SHP77 (cell line): ENCODE results near the gene AGAP6.
A peak's percentile ranks its signal among the peaks of the same experiment; 100 is the strongest.
"Not testable (repeated sequence)": the region's sequence is repeated elsewhere in the genome, so short reads cannot be mapped to it uniquely, and the experiment has no call there.

ENCODE experiments used
- DNase-seq, 2 experiments: peaks; one replicate each; lab custom pipeline; 2025; lab: John Stamatoyannopoulos, UW

The AGAP6 gene

DNA sequence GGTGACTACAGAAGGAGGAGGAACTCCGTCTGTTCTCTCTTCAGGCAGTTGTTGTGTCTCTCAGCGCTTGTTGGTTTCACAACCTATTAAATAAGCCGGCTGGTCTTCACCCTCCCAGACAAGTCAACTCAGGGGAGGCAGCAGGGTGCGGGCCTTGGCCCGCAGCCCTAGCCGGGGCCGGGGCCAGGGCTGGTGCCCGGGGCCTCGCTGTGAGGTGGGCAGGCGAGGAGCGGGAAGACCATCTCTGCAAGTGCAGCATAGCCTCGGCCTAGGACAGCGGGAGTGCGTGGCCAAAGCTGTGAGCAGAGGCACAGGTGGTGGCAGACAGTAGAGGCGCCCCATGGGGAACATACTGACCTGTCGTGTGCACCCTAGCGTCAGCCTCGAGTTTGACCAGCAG lies at the start of gene AGAP6:
AGAP6 (plus strand) TSS at position 31 of the 400 bp plus-strand sequence; CDS start at position 341, 310 bp downstream.
- not testable (repeated sequence) for DNase-seq

DNA sequence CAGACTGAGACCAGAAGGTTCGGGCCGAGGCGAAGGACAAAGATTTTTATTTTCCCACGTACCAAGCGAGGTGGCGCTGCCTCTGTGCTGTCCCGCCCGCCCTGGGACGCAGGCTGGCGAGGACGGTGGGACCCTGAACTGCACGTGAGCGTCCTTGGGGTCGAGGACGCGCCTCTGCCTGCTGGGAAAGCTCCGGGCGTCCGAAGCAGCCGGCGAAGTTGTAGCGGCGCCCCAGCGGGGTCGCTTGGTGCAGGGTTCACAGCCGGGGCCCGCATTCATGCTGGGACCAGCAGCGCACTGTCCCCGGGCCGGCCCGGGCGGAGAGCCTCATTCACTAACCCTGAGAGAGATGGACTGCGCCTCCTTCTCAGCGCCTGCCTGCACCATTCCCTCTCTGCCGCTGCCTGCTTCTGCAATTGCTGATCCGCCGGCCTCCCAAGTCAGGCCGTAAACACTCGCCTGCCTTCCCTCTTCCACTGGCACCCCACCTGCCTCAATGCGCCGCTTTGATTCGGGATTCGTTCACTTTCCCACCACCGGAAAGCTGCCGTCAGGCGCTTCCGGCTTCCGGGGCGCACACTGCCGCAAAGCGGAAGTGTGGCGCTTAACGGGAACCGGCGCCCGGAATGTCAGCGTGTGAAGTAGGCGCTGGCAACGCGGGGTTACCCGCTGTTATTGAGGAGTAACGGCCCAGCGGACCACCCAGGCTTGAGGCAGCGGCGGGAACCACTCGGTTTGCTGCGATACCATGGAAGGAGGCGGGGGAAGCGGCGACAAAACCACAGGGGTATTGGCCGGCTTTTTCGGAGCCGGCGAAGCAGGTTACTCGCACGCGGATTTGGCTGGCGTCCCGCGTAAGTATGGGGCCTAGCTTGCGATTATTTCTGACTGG lies 46.5 kb upstream of the AGAP6 start, which contains the start of the genes PARG and TIMM23B:
PARG (minus strand) TSS at position 581 of the 892 bp plus-strand sequence; CDS start at position 279, 302 bp downstream.
TIMM23B (plus strand) TSS at position 607 of the 892 bp plus-strand sequence; CDS start at position 749, 142 bp downstream.
- DNase-seq: peak; percentile 15 to 37

DNA sequence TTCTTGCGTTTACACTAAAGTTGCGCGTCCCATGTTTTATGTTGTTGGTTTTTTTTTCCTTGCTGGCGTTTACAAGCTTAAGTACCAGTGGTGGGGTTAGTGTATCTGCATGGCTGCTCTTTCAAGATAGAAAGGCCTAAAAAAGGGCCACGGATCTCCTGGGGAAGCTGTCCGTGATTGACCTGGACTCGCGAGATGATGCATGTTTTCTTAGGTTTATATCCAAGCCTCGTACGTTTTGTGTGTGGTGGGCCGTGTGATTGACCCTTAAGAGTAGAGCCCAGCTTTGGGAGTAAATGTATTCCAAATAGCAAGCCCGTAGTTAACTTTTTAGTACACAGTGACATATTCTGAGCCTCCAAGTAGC lies 45.9 kb upstream of the AGAP6 start:
- DNase-seq: not testable (repeated sequence)

DNA sequence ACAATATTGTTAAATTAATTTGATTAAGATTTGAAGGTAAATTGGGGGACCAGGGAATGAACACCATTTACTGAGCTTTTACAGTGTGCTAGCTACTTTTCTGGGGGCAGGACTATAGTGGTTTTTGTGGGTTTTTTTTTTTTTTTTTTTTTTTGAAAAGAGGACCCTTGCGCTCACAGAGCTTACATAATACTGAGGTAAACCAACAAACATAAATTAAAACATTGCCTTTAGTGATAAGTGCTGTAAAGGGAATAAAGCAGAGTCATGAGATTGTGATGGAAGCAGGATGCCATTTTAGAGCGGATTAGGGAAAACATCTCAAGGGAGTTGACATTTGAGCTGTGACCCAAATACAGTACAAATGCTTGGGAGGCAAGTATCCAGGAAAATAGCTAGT lies 44.6 kb upstream of the AGAP6 start:
- DNase-seq: not testable (repeated sequence)

DNA sequence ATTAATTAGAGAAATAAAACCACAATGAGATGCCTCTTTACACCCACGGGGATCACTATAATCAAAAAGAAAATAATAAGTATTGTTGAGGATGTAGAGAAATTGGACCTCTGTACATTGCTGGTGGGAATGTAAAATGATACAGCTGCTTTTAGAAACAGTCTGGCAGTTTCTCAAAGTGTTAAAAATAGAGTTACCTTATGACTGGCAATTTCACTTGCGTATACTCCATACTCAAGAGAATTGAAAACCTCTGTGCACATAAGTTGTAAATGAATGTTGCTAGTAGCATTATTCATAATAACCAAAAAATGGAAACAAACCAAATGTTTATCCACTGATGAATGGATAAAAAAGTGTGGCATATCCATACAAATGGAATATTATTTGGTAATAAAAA lies 40.1 kb upstream of the AGAP6 start:
- not testable (repeated sequence) for DNase-seq

DNA sequence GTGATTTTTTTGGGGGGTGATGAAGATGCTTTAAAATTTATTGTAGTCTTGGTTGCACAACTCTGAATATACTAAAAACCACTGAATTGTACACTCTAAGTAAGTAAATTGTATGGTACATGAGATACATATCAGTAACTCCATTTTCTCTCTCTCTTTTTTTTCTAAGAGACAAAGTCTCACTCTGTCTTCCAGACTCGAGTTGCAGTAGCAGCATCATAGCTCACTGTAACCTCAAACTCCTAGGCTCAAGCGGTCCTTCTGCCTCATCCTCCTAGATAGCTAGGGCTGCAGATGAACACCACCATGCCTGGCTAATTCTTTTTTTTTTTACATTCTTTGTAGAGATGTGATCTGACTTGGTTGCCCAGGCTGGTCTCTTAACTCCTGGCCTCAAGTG lies 39.5 kb upstream of the AGAP6 start:
- DNase-seq: not testable (repeated sequence)

DNA sequence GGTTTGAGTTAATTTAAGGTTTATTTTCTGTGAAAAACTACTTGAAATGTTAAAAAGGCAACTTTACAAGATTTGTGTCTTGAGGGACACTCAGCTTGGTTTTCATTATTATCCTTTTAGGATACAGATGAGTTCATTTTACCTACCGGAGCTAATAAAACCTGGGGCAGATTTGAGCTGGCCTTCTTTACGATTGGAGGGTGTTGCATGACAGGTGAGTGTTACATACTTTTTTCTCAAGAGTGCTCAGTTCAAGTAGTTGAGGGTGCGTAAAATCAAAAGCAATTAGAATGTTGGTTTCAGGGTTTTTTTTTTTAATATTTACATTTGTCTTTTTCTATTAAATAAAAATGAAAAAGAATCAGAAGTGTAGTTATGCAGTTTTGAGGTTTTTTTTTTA lies 36.2 kb upstream of the AGAP6 start:
- DNase-seq: not testable (repeated sequence)

DNA sequence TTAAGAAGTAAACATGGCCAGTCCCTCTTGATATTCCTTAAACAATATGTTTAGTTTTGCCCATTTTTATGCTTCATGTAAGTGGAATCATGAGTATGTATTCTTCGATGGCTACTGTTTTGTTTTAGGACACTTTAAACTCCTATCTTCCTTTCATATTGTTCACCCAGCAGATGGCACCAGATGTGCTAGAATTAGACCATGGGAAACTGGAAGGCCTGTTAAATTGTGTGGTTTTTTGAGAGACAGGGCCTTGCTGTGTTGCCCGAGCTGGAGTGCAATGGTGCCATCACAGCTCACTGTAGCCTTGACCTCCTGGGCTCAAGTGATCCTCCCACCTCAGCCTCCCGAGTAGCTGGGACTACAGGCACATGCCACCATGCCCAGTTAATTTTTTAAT lies 35.1 kb upstream of the AGAP6 start:
- DNase-seq: not testable (repeated sequence)

DNA sequence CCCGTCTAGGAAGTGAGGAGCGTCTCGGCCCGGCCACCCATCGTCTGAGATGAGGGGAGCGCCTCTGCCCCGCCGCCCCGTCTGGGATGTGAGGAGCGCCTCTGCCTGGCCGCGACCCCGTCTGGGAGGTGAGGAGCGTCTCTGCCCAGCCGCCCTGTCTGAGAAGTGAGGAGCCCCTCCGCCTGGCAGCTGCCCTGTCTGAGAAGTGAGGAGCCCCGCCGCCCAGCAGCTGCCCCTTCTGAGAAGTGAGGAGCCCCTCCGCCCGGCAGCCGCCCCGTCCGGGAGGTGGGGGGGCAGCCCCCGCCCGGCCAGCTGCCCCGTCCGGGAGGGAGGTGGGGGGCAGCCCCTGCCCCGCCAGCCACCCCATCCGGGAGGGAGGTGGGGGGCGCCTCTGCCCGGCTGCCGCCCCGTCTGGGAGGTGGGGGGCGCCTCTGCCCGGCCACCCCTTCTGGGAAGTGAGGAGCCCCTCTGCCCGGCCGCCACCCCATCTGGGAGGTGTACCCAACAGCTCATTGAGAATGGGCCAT lies 17.8 kb upstream of the AGAP6 start:
- not testable (repeated sequence) for DNase-seq

DNA sequence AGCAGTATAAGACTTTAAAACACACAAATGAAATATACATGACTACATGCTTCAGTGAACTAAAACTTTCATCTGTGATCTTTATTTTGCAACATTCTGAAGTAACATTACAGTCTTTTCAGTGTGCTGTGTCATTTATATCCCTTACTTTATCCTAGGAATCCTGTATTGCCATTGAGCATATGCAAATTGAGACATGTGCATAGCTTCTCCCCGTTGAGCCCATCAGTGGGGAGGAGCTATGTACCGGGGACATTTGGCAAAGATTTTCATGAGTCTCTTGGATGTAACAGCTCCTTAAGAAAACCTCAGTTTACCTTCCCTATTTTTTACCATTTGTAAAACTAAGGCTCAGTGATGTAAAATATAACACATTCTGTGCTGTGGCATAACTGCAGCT lies 16.7 kb upstream of the AGAP6 start:
- not testable (repeated sequence) for DNase-seq

DNA sequence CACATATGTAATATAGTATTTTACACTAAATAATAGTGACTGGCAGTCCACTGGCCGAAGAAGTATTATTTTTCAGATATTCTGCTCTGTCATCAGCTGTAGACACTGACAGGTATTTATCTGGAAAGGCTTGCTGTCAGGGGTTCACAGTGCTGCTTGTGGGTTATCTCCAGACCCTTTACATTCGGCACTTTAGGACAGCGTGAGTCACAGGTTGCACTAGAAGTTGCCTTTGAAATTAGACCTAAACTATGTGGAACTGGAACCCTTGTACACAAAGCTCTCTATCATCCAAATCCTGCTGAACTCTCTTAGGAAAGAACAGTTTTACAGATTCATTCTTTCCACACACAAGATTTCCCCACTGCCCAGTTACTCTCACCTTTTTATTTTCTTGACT lies 16.1 kb upstream of the AGAP6 start:
- DNase-seq: not testable (repeated sequence)

DNA sequence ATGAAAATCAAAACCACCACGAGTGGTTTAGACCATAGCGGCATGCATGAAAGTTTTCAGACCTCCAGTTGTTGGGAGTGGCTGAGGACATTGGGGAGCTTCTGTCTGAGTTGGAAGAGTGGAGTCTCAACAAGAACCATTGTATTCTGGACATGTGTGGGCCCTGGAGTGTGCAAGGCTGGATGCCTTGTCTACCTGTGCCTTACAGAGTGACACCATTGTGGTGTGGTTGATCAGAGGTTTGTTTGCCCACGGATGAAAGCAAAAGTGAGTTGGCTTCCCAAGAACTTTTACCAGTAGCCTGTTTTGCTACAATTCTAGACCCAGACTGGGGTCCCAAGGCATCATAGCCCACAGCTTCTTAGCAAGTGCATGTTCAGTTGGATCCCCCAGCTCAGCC lies 10.4 kb upstream of the AGAP6 start:
- not testable (repeated sequence) for DNase-seq

DNA sequence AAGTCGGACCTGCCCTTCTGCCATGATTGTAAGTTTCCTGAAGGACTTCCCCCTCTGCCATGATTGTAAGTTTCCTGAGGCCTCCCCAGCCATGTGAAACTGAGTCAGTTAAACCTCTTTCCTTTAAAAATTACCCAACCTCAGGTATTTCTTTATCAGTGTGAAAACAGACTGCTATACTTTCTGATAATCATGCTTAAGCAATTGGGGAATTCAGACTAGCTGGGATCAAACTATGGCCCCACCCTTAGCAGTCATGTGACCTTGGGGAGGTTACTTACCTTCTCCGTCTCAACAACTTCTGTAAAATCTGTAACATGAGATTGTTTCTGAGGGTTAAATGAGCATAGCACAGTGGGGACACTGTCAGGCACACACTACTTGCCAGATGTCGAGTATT lies 999 bp upstream of the AGAP6 start:
- DNase-seq: not testable (repeated sequence)

DNA sequence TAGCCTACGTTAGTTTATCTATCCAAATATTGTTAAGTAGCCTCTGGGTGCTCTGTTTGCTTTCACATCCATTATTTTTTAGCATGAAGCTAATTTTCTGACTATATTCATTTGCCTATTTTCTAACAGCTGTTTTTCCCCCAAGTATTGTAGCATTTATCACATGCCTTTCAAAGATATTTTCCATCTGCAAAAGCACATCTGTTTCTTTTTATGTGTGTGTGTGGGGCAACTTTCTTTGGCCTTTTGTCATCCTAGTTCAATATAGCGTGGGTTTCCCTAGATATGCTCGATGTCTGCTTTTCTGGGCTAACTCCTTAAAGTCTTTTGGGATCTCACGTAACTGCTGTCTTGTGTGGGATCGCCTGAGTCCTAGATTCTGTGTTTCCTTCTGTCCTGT lies 7.1 kb downstream of the AGAP6 start:
- not testable (repeated sequence) for DNase-seq

DNA sequence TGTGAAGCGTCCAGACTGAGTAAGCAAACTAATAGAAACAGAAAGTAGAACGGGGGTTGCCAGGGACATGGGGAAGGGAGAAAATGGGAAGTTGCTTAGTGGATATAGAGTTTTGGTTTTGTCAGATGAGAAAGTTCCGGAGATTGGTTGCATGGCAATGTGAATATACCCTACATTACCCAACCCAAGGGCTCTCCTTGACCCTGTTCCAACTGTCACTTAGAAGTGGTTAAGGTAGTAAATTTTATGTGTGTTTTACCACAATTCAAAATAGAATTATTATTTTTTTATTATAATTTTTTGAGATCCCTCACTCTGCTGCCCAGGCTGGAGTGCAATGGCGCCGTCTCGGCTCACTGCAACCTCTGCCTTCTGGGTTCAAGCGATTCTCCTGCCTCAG lies 25.8 kb downstream of the AGAP6 start:
- not testable (repeated sequence) for DNase-seq

DNA sequence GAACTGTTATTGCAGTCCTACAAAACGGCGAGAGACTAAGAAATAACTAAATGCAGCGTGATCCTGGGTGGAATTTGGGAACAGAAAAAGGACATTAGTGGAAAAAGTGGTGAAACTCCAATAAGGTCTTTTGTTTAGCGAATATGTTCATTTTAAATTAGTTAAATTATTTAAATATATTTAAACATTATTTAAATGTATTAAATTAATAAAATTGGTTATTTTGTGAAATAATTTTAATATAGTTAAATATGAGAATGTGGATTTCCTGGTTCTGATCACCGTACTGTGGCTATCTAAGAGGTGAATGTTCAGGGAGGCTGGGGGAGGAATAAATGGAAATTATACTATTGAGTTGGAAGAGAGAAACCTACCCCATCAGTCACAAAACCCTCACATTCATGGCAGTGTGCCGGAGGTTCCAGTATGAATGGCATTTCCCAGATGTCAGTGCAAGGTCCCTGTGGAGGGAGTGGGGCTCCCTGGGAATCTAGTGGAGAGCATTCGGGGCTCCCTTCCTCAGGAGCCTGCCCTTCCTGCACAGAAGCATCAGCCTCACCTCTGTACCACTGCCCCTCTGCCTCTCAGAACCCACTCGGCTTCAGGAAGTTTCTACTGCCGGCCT lies 27.5 kb downstream of the AGAP6 start:
- DNase-seq: not testable (repeated sequence)

DNA sequence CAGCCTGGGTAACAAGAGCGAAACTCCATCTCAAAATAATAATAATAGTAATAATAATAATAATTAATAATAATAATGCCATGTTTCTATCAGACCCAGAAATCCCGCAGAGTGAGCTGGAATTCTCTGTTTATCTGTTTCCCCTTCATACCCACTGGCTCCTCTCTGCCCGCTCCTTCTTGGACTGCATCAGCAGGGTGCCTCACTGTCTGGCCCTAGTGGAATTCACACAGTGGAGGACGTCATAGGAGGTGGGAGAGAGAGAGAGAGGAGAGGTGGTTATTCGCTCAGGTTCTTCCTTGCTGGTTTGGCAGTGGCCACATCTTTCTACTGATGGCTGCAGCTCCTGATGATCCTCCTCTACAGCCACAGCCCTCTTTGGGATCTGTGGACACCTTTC lies 28.7 kb downstream of the AGAP6 start:
- not testable (repeated sequence) for DNase-seq

DNA sequence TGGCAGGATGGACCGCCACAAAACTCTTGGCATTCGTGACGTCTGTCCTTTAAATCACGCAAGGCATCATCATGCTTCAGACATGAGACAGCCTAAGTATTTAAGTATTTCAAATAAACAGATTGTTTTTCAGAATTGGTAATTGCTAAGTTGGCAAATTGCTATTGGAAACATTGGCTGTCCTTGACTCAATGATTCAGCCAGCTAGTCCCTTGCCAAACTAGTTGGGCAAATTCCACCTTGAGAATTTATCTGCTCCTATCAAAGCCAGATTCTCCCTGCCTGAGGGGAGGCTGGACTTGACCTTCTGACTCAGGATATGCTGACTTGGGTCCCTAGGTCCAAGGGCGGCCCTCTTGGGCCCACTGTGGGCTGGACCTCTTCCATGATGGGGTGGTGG lies 29.4 kb downstream of the AGAP6 start:
- not testable (repeated sequence) for DNase-seq

DNA sequence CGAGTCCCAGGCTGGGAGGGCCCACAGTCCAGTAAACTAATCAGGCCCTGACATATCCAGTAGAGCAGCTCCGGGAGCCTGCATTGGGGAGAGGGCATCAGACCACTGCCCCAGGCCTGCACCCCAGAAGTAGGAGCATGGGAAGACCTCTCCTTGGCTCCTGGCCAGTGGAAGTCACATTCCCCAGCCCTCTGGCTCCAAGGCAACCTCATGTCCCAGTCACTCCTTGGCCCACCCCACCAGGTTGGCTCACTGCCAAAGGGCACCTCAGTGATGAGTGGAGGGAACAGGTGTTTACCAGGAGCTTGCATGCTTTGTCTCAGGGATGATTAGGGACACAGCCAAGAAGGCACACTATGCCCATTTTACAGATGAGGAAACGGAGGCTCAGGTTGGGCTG lies 31.1 kb downstream of the AGAP6 start:
- not testable (repeated sequence) for DNase-seq

DNA sequence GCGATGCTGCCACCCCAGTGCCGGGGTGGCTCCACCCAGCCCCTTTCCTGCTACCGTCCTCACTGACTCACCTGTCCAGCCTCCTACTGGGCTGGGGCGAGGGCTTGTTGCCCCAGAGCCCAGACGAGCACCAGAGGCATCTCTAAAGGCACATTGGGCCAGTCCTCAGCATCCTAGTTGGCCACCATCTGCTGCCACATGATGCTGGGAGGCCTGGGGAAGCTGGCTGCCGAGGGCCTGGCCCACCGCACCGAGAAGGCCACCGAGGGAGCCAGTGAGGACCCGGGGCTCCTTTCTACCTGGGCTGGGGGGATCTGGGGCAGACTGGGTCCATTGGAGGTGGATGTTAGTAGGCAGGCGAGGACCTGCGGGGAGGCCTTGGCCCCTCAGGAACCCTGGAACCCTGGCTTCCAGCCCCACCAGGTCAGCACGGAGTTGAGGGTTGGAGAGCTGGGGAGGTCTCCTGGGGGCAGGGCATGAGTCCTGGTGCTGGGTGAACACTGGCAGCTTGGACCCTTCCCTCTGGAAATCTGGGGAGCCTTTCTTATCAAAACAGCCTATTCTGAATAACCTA lies 32.3 kb downstream of the AGAP6 start:
- DNase-seq: not testable (repeated sequence)

DNA sequence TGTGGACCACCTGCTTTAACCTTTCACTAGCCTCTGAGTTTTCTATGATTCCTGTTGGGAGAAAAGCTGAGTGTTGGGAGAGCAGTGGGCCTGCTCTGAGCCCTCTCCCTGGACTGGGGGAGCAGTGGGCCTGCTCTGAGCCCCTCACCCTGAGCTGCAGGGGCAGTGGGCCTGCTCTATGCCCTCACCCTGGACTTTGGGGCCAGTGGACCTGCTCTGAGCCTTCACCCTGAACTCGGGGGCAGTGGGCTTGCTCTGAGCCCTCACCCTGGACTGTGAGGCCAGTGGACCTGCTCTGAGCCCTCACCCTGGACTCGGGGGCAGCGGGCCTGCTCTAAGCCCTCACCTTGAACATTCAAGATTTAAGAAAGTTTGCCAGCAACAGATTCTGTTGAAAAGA lies 33.4 kb downstream of the AGAP6 start:
- no peak for DNase-seq

DNA sequence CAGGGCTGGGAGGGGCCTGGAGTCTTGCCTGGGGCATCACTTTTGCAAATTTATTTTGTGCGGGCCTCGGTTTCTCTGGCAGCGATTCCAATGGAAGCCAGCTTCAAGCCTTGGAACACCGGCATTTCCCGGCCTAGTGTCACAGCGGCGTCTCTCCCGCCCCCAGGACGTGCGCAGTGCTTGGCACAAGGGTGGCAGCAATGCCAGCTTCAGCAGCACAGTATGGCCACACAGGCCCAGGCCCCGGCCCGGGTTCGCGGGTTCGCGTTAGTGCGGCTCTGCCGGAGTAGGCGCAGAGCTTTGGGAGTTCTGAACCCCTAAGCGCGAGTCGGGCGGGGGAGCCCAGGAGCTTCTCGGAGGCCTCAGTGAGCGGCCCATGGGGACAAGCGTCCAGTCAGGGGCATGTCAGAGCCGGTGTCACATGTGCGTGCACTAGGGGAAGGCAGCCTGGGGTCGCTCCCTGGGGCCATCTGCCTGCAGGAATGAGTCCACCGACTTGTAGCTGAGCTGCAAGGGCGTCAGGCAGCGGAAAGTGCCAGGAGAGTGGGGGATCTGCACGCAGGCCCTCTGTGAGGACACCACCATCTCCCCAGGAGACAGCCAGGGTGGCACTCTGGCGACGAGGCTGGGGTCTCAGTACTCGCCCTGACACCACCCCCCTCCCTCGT lies 36.6 kb downstream of the AGAP6 start:
- DNase-seq: not testable (repeated sequence)
